HepG2 (cell line): ENCODE data around the gene TMEM121. TPM values are rescaled to one million over a fixed set of nuclear protein-coding genes. Genes with fewer than 3 reads are reported as not detected.

Source experiments
- AGO2 ChIP-seq: fragments of 200-400 bp; formaldehyde crosslinking; optimal IDR thresholded peaks from 2 replicates; pipeline ENCODE3; 2017; ENCODE audit warnings: mild to moderate bottlenecking, low read depth, low read length, moderate library complexity
- ATRX ChIP-seq: sonication (generic); formaldehyde crosslinking; IDR thresholded peaks from 2 replicates; pipeline ENCODE4 v1.4.0; 2020; ENCODE audit warnings: missing genetic modification reagents, borderline replicate concordance
- CC2D1A ChIP-seq: sonication (generic); formaldehyde crosslinking; IDR thresholded peaks from 2 replicates; pipeline ENCODE4 v1.8.1; 2023; ENCODE audit warnings: mild to moderate bottlenecking, missing genetic modification reagents
- CENPT ChIP-seq: sonication (generic); formaldehyde crosslinking; IDR thresholded peaks from 2 replicates; pipeline ENCODE4 v1.8.0; 2022; ENCODE audit warnings: low read depth, mild to moderate bottlenecking, moderate library complexity, missing genetic modification reagents
- EEA1 ChIP-seq: sonication (generic); formaldehyde crosslinking; IDR thresholded peaks from 2 replicates; pipeline ENCODE4 v1.5.1; 2020; ENCODE audit warnings: mild to moderate bottlenecking, missing genetic modification reagents, borderline replicate concordance
- FOXK1 ChIP-seq: sonication (generic); formaldehyde crosslinking; IDR thresholded peaks from 2 replicates; pipeline ENCODE4 v1.4.0; 2020; ENCODE audit warnings: low read depth, missing genetic modification reagents, borderline replicate concordance
- GABPA ChIP-seq, 2 experiments: IDR thresholded peaks; 2 replicates each; pipeline ENCODE4 v1.6.1; 2011 to 2016; ENCODE audit warnings: low read depth in 2 of 2, low read length in 1 of 2, missing biosample characterization in 1 of 2, missing genetic modification characterization in 1 of 2
- HDAC1 ChIP-seq: sonication (generic); formaldehyde crosslinking; IDR thresholded peaks from 2 replicates; pipeline ENCODE4 v1.5.1; 2020; ENCODE audit warnings: mild to moderate bottlenecking, missing genetic modification reagents
- MAFF ChIP-seq: IDR thresholded peaks from 2 replicates; pipeline ENCODE4 v1.6.1; 2011; ENCODE audit warnings: low read depth, low read length, improper control_type of control experiment
- RAD51 ChIP-seq: fragments of 450-650 bp; IDR thresholded peaks from 2 replicates; pipeline ENCODE4 v1.6.1; 2016; ENCODE audit warnings: borderline replicate concordance
- RBAK ChIP-seq: sonication (generic); formaldehyde crosslinking; IDR thresholded peaks from 2 replicates; pipeline ENCODE4 v1.5.1; 2020; ENCODE audit warnings: mild to moderate bottlenecking, missing genetic modification reagents
- RFXANK ChIP-seq: IDR thresholded peaks from 2 replicates; pipeline ENCODE4 v1.6.1; 2016
- TARDBP ChIP-seq: sonication (generic); formaldehyde crosslinking; IDR thresholded peaks from 2 replicates; pipeline ENCODE4 v1.8.0; 2022; ENCODE audit warnings: mild to moderate bottlenecking, missing genetic modification reagents
- ZBTB42 ChIP-seq: sonication (generic); formaldehyde crosslinking; IDR thresholded peaks from 2 replicates; pipeline ENCODE4 v1.5.0; 2020; ENCODE audit warnings: mild to moderate bottlenecking, missing genetic modification reagents
- ZNF354B ChIP-seq: sonication (generic); formaldehyde crosslinking; IDR thresholded peaks from 2 replicates; pipeline ENCODE4 v1.8.0; 2022; ENCODE audit warnings: mild to moderate bottlenecking, missing genetic modification reagents
- ZNF790 ChIP-seq: sonication (generic); formaldehyde crosslinking; IDR thresholded peaks from 2 replicates; pipeline ENCODE4 v1.8.0; 2022; ENCODE audit warnings: missing genetic modification reagents, mild to moderate bottlenecking, borderline replicate concordance
- ZNF841 ChIP-seq: sonication (generic); formaldehyde crosslinking; IDR thresholded peaks from 2 replicates; pipeline ENCODE4 v1.8.1; 2023; ENCODE audit warnings: missing genetic modification reagents, borderline replicate concordance
- ZNF878 ChIP-seq: sonication (generic); formaldehyde crosslinking; IDR thresholded peaks from 2 replicates; pipeline ENCODE4 v1.8.1; 2023; ENCODE audit warnings: mild to moderate bottlenecking, missing genetic modification reagents, moderate library complexity
- polyA plus RNA-seq, 8 experiments: library from polyadenylated mRNA; depleted of rRNA in 3 of 8; stranded (reverse) in 7 of 8; unstranded in 1 of 8; fragments of >200 nt; fragmentation: Illumina TruSeq in 4 of 8; extraction: Trizol in 4 of 8; gene quantifications; 2 replicates each; pipeline versions ENCODE4 v1.2.1 to v1.2.3, GENCODE V29; 2011 to 2016; ENCODE audit warnings: low read depth in 4 of 8, missing spikeins in 1 of 8, mixed read lengths in 1 of 8; ENCODE audit not compliant: insufficient read depth in 1 of 8
- total RNA-seq, 5 experiments: library from RNA; depleted of rRNA; stranded (reverse); fragments of >200 nt; fragmentation: Illumina TruSeq; extraction: Trizol; gene quantifications; 2 replicates each; pipeline ENCODE4 v1.2.3, GENCODE V29; 2016; ENCODE audit warnings: low read depth in 1 of 5
- TF ChIP-seq, protein P1 (sequence below): sonication (generic); formaldehyde crosslinking; IDR thresholded peaks from 2 replicates; pipeline ENCODE4 v1.4.0; 2020; ENCODE audit warnings: missing genetic modification reagents
- TF ChIP-seq, protein P2 (sequence below): sonication (generic); formaldehyde crosslinking; IDR thresholded peaks from one replicate; pipeline ENCODE4 v1.5.1; 2020; ENCODE audit warnings: mild to moderate bottlenecking, missing genetic modification reagents; ENCODE audit errors: not compliant biosample characterization

Gene TMEM121
- total and polyA plus RNA-seq, 2 of the 13 experiments (the other 11 are each of a cell fraction or from before 2014, with no cell fraction given), result 6.6 to 19.0 TPM

DNA sequence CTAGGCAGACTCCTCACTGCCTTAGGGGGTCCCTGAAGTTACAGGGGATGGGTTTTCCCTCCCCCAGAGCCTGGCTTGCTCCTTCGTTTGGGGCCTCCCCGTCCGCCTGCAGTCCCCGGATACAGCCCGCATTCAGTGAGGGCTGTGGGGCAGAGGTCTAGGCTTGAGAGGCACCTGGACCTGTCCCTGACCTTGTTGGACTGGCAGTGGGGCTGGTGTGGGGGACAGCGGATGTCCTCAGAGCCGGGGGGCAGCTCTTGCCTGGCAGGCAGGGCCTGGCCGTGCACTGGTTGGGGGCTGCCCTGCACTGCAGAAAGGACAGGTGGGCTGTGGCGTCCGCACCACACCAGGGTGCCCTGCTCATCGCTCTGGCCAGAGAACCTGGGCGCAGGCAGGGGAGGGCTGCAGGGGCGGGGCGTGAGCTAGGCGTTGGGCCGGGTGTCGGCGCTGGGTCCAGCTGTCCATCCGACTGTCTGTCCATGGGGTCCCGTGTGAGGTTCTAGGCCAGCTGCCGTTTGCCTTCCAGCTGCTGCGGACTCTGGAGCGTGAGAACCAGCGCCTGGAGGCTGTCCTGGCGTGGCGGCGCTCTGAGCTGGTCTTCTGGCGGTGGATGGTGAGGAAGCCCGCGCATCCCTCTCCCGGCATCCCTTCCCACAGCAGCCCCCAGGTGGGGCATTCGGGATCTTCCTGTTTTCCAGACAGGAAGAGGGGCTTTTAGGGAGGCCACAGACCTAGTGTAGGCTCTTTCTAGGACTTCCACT lies 29.4 kb upstream of the TMEM121 start (continued):
- TF ChIP-seq, protein P1, sequence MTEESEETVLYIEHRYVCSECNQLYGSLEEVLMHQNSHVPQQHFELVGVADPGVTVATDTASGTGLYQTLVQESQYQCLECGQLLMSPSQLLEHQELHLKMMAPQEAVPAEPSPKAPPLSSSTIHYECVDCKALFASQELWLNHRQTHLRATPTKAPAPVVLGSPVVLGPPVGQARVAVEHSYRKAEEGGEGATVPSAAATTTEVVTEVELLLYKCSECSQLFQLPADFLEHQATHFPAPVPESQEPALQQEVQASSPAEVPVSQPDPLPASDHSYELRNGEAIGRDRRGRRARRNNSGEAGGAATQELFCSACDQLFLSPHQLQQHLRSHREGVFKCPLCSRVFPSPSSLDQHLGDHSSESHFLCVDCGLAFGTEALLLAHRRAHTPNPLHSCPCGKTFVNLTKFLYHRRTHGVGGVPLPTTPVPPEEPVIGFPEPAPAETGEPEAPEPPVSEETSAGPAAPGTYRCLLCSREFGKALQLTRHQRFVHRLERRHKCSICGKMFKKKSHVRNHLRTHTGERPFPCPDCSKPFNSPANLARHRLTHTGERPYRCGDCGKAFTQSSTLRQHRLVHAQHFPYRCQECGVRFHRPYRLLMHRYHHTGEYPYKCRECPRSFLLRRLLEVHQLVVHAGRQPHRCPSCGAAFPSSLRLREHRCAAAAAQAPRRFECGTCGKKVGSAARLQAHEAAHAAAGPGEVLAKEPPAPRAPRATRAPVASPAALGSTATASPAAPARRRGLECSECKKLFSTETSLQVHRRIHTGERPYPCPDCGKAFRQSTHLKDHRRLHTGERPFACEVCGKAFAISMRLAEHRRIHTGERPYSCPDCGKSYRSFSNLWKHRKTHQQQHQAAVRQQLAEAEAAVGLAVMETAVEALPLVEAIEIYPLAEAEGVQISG (CRISPR knock-in tag), result no peak
- no peak for TF ChIP-seq CENPT (CRISPR knock-in tag)
- TF ChIP-seq, protein P2, sequence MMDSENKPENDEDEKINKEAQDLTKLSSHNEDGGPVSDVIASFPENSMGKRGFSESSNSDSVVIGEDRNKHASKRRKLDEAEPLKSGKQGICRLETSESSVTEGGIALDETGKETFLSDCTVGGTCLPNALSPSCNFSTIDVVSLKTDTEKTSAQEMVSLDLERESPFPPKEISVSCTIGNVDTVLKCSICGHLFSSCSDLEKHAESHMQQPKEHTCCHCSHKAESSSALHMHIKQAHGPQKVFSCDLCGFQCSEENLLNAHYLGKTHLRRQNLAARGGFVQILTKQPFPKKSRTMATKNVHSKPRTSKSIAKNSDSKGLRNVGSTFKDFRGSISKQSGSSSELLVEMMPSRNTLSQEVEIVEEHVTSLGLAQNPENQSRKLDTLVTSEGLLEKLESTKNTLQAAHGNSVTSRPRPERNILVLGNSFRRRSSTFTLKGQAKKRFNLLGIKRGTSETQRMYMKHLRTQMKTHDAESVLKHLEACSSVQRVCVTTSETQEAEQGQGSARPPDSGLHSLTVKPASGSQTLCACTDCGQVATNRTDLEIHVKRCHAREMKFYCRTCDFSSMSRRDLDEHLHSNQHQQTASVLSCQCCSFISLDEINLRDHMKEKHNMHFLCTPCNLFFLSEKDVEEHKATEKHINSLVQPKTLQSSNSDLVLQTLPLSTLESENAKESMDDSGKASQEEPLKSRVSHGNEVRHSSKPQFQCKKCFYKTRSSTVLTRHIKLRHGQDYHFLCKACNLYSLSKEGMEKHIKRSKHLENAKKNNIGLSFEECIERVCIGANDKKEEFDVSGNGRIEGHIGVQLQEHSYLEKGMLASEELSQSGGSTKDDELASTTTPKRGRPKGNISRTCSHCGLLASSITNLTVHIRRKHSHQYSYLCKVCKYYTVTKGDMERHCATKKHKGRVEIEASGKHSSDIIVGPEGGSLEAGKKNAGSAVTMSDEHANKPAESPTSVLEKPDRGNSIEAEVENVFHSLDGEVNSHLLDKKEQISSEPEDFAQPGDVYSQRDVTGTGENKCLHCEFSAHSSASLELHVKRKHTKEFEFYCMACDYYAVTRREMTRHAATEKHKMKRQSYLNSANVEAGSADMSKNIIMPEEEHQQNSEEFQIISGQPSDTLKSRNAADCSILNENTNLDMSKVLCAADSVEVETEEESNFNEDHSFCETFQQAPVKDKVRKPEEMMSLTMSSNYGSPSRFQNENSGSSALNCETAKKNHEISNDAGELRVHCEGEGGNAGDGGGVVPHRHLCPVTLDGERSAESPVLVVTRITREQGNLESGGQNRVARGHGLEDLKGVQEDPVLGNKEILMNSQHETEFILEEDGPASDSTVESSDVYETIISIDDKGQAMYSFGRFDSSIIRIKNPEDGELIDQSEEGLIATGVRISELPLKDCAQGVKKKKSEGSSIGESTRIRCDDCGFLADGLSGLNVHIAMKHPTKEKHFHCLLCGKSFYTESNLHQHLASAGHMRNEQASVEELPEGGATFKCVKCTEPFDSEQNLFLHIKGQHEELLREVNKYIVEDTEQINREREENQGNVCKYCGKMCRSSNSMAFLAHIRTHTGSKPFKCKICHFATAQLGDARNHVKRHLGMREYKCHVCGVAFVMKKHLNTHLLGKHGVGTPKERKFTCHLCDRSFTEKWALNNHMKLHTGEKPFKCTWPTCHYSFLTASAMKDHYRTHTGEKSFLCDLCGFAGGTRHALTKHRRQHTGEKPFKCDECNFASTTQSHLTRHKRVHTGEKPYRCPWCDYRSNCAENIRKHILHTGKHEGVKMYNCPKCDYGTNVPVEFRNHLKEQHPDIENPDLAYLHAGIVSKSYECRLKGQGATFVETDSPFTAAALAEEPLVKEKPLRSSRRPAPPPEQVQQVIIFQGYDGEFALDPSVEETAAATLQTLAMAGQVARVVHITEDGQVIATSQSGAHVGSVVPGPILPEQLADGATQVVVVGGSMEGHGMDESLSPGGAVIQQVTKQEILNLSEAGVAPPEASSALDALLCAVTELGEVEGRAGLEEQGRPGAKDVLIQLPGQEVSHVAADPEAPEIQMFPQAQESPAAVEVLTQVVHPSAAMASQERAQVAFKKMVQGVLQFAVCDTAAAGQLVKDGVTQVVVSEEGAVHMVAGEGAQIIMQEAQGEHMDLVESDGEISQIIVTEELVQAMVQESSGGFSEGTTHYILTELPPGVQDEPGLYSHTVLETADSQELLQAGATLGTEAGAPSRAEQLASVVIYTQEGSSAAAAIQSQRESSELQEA, result no peak
- no peak for TF ChIP-seq ZNF841
- no peak for TF ChIP-seq HDAC1 (CRISPR knock-in tag)
- TF ChIP-seq RBAK, result no peak
- no peak for TF ChIP-seq ZNF790 (CRISPR knock-in tag)
- TF ChIP-seq EEA1 (CRISPR knock-in tag), result no peak
- no peak for TF ChIP-seq ZBTB42 (CRISPR knock-in tag)
- no peak for TF ChIP-seq ZNF354B (CRISPR knock-in tag)
- no peak for TF ChIP-seq ZNF878 (CRISPR knock-in tag)
- no peak for TF ChIP-seq RAD51
- no peak; the same call in 1 of the 2 replicates for TF ChIP-seq FOXK1 (CRISPR knock-in tag)
- TF ChIP-seq CC2D1A (CRISPR knock-in tag), result no peak
- peak; percentile 90 for TF ChIP-seq AGO2
- no peak for TF ChIP-seq MAFF
- no peak for TF ChIP-seq TARDBP (CRISPR knock-in tag)
- no peak for TF ChIP-seq RFXANK (CRISPR knock-in tag)
- TF ChIP-seq GABPA (IDR thresholded peaks at IDR 0.05; ENCODE audit: low read depth, low read length), result no peak
- TF ChIP-seq GABPA (CRISPR knock-in tag; IDR thresholded peaks at IDR 0.05; ENCODE audit: low read depth), result no peak
- no peak for TF ChIP-seq ATRX (CRISPR knock-in tag)
